GM19455 (cell line): Measurements from ENCODE around the gene ANKIB1.
A peak's percentile ranks its signal among the peaks of the same experiment; 100 is the strongest.
"Not testable (repeated sequence)": the region's sequence is repeated elsewhere in the genome, so short reads cannot be mapped to it uniquely, and the experiment has no call there.

Experiments
- ATAC-seq: cut with Tn5 transposase; IDR thresholded peaks from one replicate; pipeline ENCODE4 v1.9.1; 2021; ENCODE audit not compliant: unreplicated experiment

ANKIB1 gene

DNA sequence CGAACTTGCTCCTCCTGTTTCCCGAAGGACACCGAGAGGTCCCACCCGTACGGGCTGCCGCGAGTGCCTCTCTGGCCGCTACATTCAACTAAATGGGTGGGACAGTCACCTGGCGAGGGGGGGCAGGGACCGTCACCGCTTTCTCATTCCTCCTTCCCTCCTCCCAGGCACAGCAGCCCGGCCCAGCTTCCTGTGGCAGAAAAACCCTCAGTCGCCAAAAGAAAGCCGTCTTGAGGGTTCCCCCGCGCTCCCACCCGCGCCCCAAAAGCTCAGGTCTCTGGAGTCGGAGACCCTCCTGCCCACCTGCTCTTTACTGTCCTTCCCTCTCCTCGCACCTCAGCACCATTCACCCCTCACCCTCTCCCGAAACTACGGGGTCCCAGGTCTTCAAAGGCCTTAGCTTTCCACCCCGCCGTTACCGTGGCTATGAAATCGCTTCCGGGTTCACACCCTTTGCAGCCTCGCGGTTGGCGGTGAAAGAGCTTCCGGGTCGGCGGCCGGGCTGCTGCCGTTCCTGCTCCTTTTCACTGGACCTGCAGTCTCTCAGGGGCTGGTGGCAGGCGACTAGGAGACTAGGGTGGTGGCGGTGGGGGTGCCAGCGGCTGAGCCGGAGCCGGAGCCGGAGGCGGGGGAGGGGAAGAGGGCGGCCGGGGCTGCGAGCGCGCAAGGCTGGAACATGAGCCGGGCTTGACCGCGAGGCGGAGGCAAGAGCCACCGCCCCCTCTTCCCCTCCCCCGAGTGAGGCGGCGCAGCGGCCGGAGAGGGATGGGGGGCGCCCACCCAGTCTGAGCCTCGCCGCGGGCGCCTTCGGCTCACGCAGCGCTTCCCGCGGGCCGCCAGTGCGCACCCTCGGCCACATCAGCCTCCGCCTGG lies at the start of gene ANKIB1, which contains the start of gene KRIT1:
TSS of gene ANKIB1 (plus strand) at position 488 of the 873 bp plus-strand sequence. CDS start 49,005 bp downstream, outside the sequence.
TSS of gene KRIT1 (minus strand) at position 428 of the 873 bp plus-strand sequence. CDS start 3,779 bp downstream, outside the sequence.
- peak; percentile 78 for ATAC-seq

DNA sequence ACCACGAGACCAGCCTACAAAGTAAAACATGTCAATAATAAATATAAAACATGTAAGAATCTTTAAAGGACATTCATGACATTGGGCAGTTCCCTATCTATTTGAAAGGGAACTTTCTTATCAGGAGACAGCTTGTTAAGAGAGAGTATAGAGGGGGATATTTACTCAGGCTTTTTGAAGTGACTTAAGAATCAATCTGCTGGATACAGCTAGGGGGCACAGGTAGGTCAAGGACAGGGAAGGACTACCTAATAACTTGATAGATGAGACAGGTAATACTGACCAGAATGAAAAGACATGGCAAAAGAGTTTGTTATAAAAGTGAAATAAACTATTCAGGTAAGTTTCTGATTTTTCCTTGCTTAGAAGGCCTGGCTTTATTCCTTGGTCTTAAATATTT lies 45.0 kb upstream of the ANKIB1 start:
- no peak for ATAC-seq

GRCh38 chr7:92205987-92206386 lies 39.8 kb upstream of the ANKIB1 start:
- no peak for ATAC-seq

GRCh38 chr7:92206672-92207071 lies 39.1 kb upstream of the ANKIB1 start:
- no peak for ATAC-seq

GRCh38 chr7:92221766-92222165 lies 24.0 kb upstream of the ANKIB1 start:
- ATAC-seq: no peak

- no peak for ATAC-seq
Measured at GRCh38 chr7:92226981-92227380, 18.8 kb upstream of the ANKIB1 start.

GRCh38 chr7:92228100-92228499 lies 17.7 kb upstream of the ANKIB1 start:
- ATAC-seq: no peak

DNA sequence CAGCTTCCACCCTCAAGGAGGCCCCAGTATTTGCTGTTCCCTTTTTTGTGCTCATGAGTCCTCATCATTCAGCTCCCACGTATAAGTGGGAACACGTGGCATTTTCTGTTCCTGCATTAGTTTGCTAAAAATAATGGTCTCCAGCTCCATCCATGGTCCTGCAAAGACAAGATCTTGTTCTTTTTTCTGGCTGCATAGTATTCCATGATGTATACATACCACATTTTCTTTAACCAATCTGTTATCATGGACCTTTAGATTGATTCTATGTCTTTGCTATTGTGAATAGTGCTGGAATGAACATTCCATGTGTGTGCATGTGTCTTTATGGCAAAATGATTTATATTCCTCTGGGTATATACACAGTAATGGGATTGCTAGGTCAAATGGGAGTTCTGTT lies 17.0 kb upstream of the ANKIB1 start:
- no peak for ATAC-seq

DNA sequence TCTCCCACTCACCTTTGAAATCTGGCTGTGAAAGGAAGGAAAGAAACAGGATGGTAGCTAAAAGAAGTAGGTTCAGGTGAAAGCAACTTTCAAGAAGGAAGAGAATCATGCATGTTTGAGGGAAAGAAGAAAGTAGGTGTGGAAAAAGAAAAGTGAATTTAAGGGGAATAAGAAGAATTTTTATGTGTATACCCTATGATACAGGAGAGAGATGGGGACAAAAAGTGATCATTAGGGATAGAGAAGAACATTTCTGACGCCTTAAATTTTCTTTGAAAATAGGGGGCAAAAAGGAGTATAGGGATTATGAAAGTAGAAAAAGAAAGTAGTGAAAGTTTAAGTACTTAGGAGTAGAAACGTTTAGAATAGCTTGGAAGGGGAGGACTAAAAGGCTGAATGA lies 15.2 kb upstream of the ANKIB1 start:
- no peak for ATAC-seq

DNA sequence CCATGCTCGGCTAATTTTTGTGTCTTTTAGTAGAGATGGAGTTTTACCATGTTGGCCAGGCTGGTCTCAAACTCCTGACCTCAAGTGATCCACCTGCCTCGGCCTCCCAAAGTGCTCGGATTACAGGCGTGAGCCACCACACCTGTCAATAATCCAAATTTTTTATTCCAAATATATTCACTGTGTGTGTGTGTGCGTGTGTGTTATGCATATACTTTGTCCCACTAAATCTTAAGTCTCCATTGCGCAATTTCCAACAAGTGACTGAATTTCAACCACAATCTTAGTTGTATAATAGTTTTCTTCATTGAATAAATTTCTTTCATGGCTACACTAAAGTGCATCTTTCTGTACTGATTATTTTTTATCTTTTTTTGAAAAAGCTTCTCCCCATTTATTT lies 2.8 kb upstream of the ANKIB1 start:
- no peak for ATAC-seq

GRCh38 chr7:92244808-92245486 lies 827 bp upstream of the ANKIB1 start:
- peak; percentile 3 for ATAC-seq

GRCh38 chr7:92246360-92247101 lies 757 bp downstream of the ANKIB1 start:
- ATAC-seq: peak; percentile 40

DNA sequence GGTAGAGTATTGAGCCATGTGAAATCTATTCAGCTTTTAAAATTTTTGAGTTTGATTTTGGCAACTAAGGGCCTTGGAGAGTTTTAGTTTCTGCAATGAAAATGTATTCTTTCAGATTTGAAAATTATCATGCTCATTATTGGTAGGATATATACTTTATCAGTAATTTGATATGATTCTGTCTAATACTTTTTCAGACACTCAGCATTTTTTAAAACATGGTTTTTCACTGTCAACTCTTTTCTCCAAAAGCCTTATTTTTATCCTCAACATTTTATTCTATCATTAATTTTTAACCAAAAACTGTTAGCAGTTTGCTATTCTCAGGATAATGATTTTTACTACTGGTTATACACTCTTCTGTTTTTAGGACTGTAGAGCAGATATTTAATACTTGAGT lies 4.8 kb downstream of the ANKIB1 start:
- ATAC-seq: no peak

- no peak for ATAC-seq
Measured at GRCh38 chr7:92251181-92251580, 5.4 kb downstream of the ANKIB1 start.

- ATAC-seq: no peak
Measured at GRCh38 chr7:92253251-92253650, 7.5 kb downstream of the ANKIB1 start.

- ATAC-seq: not testable (repeated sequence)
Measured at GRCh38 chr7:92254800-92255199, 9.0 kb downstream of the ANKIB1 start.

- no peak for ATAC-seq
Measured at GRCh38 chr7:92255308-92255707, 9.5 kb downstream of the ANKIB1 start.

- ATAC-seq: no peak
Measured at GRCh38 chr7:92259062-92259461, 13.3 kb downstream of the ANKIB1 start.

GRCh38 chr7:92259610-92260247 lies 14.0 kb downstream of the ANKIB1 start:
- no peak for ATAC-seq

DNA sequence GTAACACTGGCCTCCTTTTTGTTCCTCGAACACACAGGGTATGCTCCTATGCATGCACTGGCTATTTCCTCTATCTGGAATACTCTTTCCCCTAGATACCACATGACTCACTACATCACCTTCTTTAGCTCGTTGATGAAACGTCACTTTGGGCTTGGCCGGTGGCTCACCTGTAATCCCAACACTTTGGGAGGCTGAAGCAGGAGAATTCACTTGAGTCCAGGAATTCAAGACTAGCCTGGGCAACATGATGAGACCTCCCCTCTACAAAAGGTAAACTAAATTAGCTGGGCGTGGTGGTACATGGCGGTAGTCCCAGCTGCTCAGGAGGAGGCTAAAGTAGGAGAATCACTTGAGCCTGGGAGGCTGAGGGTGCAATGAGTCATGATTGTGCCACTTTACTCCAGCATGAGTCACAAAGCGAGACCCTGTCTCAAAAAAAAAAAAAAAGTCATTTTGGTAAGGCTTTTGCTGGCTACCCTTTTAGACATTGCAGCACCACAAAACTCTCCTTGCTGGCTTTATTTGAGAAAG lies 14.5 kb downstream of the ANKIB1 start:
- ATAC-seq: no peak
